SK-N-SH treated with all-trans-retinoic acid at 6 μM for 48 hours (cell line): Measurements from ENCODE around the gene AURKB.

ENCODE experiments used
- ARNTL ChIP-seq: fragments of 450-650 bp; formaldehyde crosslinking; IDR thresholded peaks from 2 replicates; pipeline ENCODE4 v1.5.0; 2020; ENCODE audit warnings: low read depth, mild to moderate bottlenecking, moderate library complexity, borderline replicate concordance
- OSR1 ChIP-seq: fragments of 250-450 bp; sonication (Bioruptor Pico); IDR thresholded peaks from 2 replicates; pipeline ENCODE4 v1.8.0; 2022; ENCODE audit warnings: moderate library complexity, mild to moderate bottlenecking, inconsistent platforms
- TCF4 ChIP-seq: fragments of 250-450 bp; sonication (Bioruptor Pico); IDR thresholded peaks from 2 replicates; pipeline ENCODE4 v1.8.0; 2021; ENCODE audit warnings: mild to moderate bottlenecking, moderate library complexity, borderline replicate concordance
- TOX ChIP-seq: fragments of 250-450 bp; sonication (Bioruptor Pico); IDR thresholded peaks from 2 replicates; pipeline ENCODE4 v1.8.0; 2021; ENCODE audit warnings: mild to moderate bottlenecking, moderate library complexity, borderline replicate concordance
- ZC3H10 ChIP-seq: fragments of 250-450 bp; sonication (Bioruptor Pico); IDR thresholded peaks from 2 replicates; pipeline ENCODE4 v1.5.1; 2021; ENCODE audit warnings: mild to moderate bottlenecking, moderate library complexity
- ZFP30 ChIP-seq: fragments of 450-650 bp; formaldehyde crosslinking; IDR thresholded peaks from 2 replicates; pipeline ENCODE4 v1.5.0; 2022; ENCODE audit warnings: mild to moderate bottlenecking, moderate library complexity
- ZNF8 ChIP-seq: fragments of 450-650 bp; formaldehyde crosslinking; IDR thresholded peaks from 2 replicates; pipeline ENCODE4 v1.5.0; 2020; ENCODE audit warnings: mild to moderate bottlenecking, moderate library complexity
- TF ChIP-seq, protein P1 (sequence below): fragments of 250-450 bp; sonication (Bioruptor Pico); IDR thresholded peaks from 2 replicates; pipeline ENCODE4 v1.5.1; 2020; ENCODE audit warnings: low read depth, mild to moderate bottlenecking, moderate library complexity
- TF ChIP-seq, protein P2 (sequence below): fragments of 250-450 bp; sonication (Bioruptor Pico); IDR thresholded peaks from 2 replicates; pipeline ENCODE4 v1.8.0; 2020; ENCODE audit warnings: mild to moderate bottlenecking, moderate library complexity, borderline replicate concordance
- TF ChIP-seq, protein P3 (sequence below): fragments of 250-450 bp; sonication (Bioruptor Pico); IDR thresholded peaks from 2 replicates; pipeline ENCODE4 v1.5.0; 2020; ENCODE audit warnings: mild to moderate bottlenecking, moderate library complexity
- TF ChIP-seq, protein P4 (sequence below): fragments of 250-450 bp; sonication (Bioruptor Pico); IDR thresholded peaks from 2 replicates; pipeline ENCODE4 v1.5.1; 2021; ENCODE audit warnings: mild to moderate bottlenecking, moderate library complexity

DNA sequence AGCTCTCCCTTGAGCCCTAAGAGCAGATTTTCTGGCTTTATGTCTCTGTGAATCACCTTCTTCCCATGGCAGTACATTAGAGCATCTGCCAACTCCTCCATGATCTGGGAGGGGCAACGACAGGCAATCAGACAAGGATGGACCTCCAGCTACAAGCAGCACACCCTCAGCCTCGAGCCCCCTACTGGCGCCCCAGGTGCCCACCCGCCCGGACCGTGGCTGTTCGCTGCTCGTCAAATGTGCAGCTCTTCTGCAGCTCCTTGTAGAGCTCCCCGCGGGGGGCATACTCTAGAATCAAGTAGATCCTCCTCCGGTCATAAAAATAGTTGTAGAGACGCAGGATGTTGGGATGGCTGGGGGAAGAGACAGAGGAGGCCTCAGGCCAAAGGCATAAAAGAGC is 3.8 kb downstream of the AURKB start:
- TF ChIP-seq, protein P1, sequence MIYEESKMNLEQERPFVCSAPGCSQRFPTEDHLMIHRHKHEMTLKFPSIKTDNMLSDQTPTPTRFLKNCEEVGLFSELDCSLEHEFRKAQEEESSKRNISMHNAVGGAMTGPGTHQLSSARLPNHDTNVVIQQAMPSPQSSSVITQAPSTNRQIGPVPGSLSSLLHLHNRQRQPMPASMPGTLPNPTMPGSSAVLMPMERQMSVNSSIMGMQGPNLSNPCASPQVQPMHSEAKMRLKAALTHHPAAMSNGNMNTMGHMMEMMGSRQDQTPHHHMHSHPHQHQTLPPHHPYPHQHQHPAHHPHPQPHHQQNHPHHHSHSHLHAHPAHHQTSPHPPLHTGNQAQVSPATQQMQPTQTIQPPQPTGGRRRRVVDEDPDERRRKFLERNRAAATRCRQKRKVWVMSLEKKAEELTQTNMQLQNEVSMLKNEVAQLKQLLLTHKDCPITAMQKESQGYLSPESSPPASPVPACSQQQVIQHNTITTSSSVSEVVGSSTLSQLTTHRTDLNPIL (CRISPR knock-in tag) = no peak
- TF ChIP-seq, protein P2, sequence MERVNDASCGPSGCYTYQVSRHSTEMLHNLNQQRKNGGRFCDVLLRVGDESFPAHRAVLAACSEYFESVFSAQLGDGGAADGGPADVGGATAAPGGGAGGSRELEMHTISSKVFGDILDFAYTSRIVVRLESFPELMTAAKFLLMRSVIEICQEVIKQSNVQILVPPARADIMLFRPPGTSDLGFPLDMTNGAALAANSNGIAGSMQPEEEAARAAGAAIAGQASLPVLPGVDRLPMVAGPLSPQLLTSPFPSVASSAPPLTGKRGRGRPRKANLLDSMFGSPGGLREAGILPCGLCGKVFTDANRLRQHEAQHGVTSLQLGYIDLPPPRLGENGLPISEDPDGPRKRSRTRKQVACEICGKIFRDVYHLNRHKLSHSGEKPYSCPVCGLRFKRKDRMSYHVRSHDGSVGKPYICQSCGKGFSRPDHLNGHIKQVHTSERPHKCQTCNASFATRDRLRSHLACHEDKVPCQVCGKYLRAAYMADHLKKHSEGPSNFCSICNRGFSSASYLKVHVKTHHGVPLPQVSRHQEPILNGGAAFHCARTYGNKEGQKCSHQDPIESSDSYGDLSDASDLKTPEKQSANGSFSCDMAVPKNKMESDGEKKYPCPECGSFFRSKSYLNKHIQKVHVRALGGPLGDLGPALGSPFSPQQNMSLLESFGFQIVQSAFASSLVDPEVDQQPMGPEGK (CRISPR knock-in tag) = no peak
- TF ChIP-seq ARNTL = no peak
- no peak for TF ChIP-seq ZFP30 (CRISPR knock-in tag)
- TF ChIP-seq, protein P3, sequence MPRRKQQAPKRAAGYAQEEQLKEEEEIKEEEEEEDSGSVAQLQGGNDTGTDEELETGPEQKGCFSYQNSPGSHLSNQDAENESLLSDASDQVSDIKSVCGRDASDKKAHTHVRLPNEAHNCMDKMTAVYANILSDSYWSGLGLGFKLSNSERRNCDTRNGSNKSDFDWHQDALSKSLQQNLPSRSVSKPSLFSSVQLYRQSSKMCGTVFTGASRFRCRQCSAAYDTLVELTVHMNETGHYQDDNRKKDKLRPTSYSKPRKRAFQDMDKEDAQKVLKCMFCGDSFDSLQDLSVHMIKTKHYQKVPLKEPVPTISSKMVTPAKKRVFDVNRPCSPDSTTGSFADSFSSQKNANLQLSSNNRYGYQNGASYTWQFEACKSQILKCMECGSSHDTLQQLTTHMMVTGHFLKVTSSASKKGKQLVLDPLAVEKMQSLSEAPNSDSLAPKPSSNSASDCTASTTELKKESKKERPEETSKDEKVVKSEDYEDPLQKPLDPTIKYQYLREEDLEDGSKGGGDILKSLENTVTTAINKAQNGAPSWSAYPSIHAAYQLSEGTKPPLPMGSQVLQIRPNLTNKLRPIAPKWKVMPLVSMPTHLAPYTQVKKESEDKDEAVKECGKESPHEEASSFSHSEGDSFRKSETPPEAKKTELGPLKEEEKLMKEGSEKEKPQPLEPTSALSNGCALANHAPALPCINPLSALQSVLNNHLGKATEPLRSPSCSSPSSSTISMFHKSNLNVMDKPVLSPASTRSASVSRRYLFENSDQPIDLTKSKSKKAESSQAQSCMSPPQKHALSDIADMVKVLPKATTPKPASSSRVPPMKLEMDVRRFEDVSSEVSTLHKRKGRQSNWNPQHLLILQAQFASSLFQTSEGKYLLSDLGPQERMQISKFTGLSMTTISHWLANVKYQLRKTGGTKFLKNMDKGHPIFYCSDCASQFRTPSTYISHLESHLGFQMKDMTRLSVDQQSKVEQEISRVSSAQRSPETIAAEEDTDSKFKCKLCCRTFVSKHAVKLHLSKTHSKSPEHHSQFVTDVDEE (CRISPR knock-in tag) = no peak
- no peak for TF ChIP-seq ZC3H10 (CRISPR knock-in tag)
- TF ChIP-seq, protein P4, sequence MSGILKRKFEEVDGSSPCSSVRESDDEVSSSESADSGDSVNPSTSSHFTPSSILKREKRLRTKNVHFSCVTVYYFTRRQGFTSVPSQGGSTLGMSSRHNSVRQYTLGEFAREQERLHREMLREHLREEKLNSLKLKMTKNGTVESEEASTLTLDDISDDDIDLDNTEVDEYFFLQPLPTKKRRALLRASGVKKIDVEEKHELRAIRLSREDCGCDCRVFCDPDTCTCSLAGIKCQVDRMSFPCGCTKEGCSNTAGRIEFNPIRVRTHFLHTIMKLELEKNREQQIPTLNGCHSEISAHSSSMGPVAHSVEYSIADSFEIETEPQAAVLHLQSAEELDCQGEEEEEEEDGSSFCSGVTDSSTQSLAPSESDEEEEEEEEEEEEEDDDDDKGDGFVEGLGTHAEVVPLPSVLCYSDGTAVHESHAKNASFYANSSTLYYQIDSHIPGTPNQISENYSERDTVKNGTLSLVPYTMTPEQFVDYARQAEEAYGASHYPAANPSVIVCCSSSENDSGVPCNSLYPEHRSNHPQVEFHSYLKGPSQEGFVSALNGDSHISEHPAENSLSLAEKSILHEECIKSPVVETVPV (CRISPR knock-in tag) = no peak
- TF ChIP-seq OSR1 (CRISPR knock-in tag) = no peak
- TF ChIP-seq ZNF8 (CRISPR knock-in tag) = no peak
- no peak for TF ChIP-seq TCF4 (CRISPR knock-in tag)
- no peak for TF ChIP-seq TOX (CRISPR knock-in tag)
